H9 (cell line): Measurements from ENCODE around the gene SERPINE1. TPM values are rescaled to one million over a fixed set of nuclear protein-coding genes. Genes with fewer than 3 reads are reported as not detected.

Source experiments
- DNase-seq: peaks from one replicate; pipeline ENCODE4 v3.0.0-alpha.2; 2017
- H2AFZ ChIP-seq: one replicate; pipeline ENCODE4 v1.6.1; 2013; ENCODE audit warnings: mild to moderate bottlenecking, low read length, control low read depth, moderate library complexity
- H2AK5ac ChIP-seq: 2 replicates; pipeline ENCODE4 v1.6.1; 2013; ENCODE audit warnings: low read length, control low read depth, mixed read lengths; ENCODE audit not compliant: insufficient read length
- H2BK120ac ChIP-seq: one replicate; pipeline ENCODE4 v1.6.1; 2013; ENCODE audit warnings: low read depth, mild to moderate bottlenecking, low read length, control low read depth, inconsistent platforms; ENCODE audit not compliant: poor library complexity, severe bottlenecking
- H2BK12ac ChIP-seq: 2 replicates; pipeline ENCODE4 v1.6.1; 2013; ENCODE audit warnings: low read length, control low read depth, mixed read lengths, low read depth; ENCODE audit not compliant: insufficient read length
- H2BK15ac ChIP-seq: 2 replicates; pipeline ENCODE4 v1.6.1; 2013; ENCODE audit warnings: low read depth, low read length, control low read depth
- H2BK20ac ChIP-seq: one replicate; pipeline ENCODE4 v1.6.1; 2013; ENCODE audit warnings: low read depth, mild to moderate bottlenecking, low read length, control low read depth, inconsistent platforms; ENCODE audit not compliant: poor library complexity, severe bottlenecking
- H2BK5ac ChIP-seq: 2 replicates; pipeline ENCODE4 v1.6.1; 2013; ENCODE audit warnings: low read length, control low read depth, mixed read lengths; ENCODE audit not compliant: insufficient read length
- H3K14ac ChIP-seq: 2 replicates; pipeline ENCODE4 v1.6.1; 2013; ENCODE audit warnings: low read length, control low read depth; ENCODE audit not compliant: insufficient read depth
- H3K18ac ChIP-seq: 2 replicates; pipeline ENCODE4 v1.6.1; 2013; ENCODE audit warnings: low read depth, mild to moderate bottlenecking, mixed read lengths, low read length, control low read depth; ENCODE audit not compliant: insufficient read length
- H3K23ac ChIP-seq: 2 replicates; pipeline ENCODE4 v1.6.1; 2013; ENCODE audit warnings: low read length, control low read depth, mixed read lengths, low read depth; ENCODE audit not compliant: insufficient read length
- H3K23me2 ChIP-seq: 2 replicates; pipeline ENCODE4 v1.6.1; 2013; ENCODE audit warnings: low read depth, mild to moderate bottlenecking, mixed read lengths, low read length, control low read depth; ENCODE audit not compliant: insufficient read length, poor library complexity, severe bottlenecking
- H3K27ac ChIP-seq: 2 replicates; pipeline ENCODE4 v1.5.1; 2013; ENCODE audit warnings: low read length, control low read depth, mixed read lengths, low read depth; ENCODE audit not compliant: insufficient read length
- H3K27me3 ChIP-seq: 2 replicates; pipeline ENCODE4 v1.6.1; 2013; ENCODE audit warnings: low read length, control low read depth, inconsistent platforms; ENCODE audit not compliant: insufficient read depth
- H3K4ac ChIP-seq: 2 replicates; pipeline ENCODE4 v1.6.1; 2013; ENCODE audit warnings: low read depth, mild to moderate bottlenecking, control low read depth, inconsistent platforms, low read length, moderate library complexity
- H3K4me1 ChIP-seq: 2 replicates; pipeline ENCODE4 v1.6.1; 2013; ENCODE audit warnings: low read length, control low read depth, inconsistent platforms; ENCODE audit not compliant: insufficient read depth
- H3K4me2 ChIP-seq: 2 replicates; pipeline ENCODE4 v1.6.1; 2013; ENCODE audit warnings: low read length, control low read depth, mixed read lengths; ENCODE audit not compliant: insufficient read length, insufficient read depth
- H3K56ac ChIP-seq: 2 replicates; pipeline ENCODE4 v1.6.1; 2013; ENCODE audit warnings: low read depth, mild to moderate bottlenecking, mixed read lengths, low read length, control low read depth; ENCODE audit not compliant: insufficient read length
- H3K79me1 ChIP-seq: 2 replicates; pipeline ENCODE4 v1.6.1; 2013; ENCODE audit warnings: low read depth, mild to moderate bottlenecking, moderate library complexity, low read length, control low read depth, inconsistent platforms; ENCODE audit not compliant: insufficient read depth, poor library complexity, severe bottlenecking
- H3K79me2 ChIP-seq: 2 replicates; pipeline ENCODE4 v1.6.1; 2013; ENCODE audit warnings: low read length, control low read depth, inconsistent platforms; ENCODE audit not compliant: insufficient read depth
- H3K9ac ChIP-seq: 2 replicates; pipeline ENCODE4 v1.6.1; 2013; ENCODE audit warnings: low read length, control low read depth, mixed read lengths; ENCODE audit not compliant: insufficient read length; ENCODE audit errors: extremely low read depth
- H3K9me3 ChIP-seq: one replicate; pipeline ENCODE4 v1.6.1; 2013; ENCODE audit warnings: low read depth, low read length, inconsistent platforms; ENCODE audit not compliant: control insufficient read depth
- H3T11ph ChIP-seq: one replicate; pipeline ENCODE4 v1.6.1; 2013; ENCODE audit warnings: mild to moderate bottlenecking, low read length, control low read depth, inconsistent platforms
- H4K20me1 ChIP-seq: one replicate; pipeline ENCODE4 v1.6.1; 2013; ENCODE audit not compliant: control insufficient read depth, insufficient read length, insufficient read depth
- H4K5ac ChIP-seq: 2 replicates; pipeline ENCODE4 v1.6.1; 2013; ENCODE audit warnings: low read depth, mild to moderate bottlenecking, mixed read lengths, low read length, control low read depth; ENCODE audit not compliant: insufficient read length
- H4K8ac ChIP-seq: replicated peaks from 2 replicates; pipeline ENCODE4 v1.6.1; 2013; ENCODE audit warnings: low read length, control low read depth, mixed read lengths, low read depth; ENCODE audit not compliant: insufficient read length
- H4K91ac ChIP-seq: 2 replicates; pipeline ENCODE4 v1.6.1; 2013; ENCODE audit warnings: low read depth, mild to moderate bottlenecking, moderate library complexity, mixed read lengths, low read length, control low read depth; ENCODE audit not compliant: insufficient read length
- H3K27ac Mint-ChIP-seq, 3 experiments: 2 replicates in 2 of 3; 3 replicates in 1 of 3; pipeline ENCODE4 v1.8.0; 2020 to 2021; ENCODE audit warnings: mixed read lengths in 3 of 3, mild to moderate bottlenecking in 1 of 3, moderate library complexity in 1 of 3
- H3K27me3 Mint-ChIP-seq: 2 replicates; pipeline ENCODE4 v1.8.0; 2021; ENCODE audit warnings: low read depth, mild to moderate bottlenecking, moderate library complexity, mixed read lengths
- H3K36me3 Mint-ChIP-seq, 3 experiments: 2 replicates in 2 of 3; 3 replicates in 1 of 3; pipeline ENCODE4 v1.8.0; 2020 to 2021; ENCODE audit warnings: low read depth in 3 of 3, mixed read lengths in 3 of 3; ENCODE audit not compliant: insufficient read depth in 1 of 3
- H3K4me1 Mint-ChIP-seq, 2 experiments: 2 replicates each; pipeline ENCODE4 v1.8.0; 2020; ENCODE audit warnings: mixed read lengths in 2 of 2
- H3K4me3 Mint-ChIP-seq, 2 experiments: 2 replicates in 1 of 2; 3 replicates in 1 of 2; pipeline ENCODE4 v1.8.0; 2020 to 2021; ENCODE audit warnings: mild to moderate bottlenecking in 2 of 2, mixed read lengths in 2 of 2, moderate library complexity in 1 of 2
- H3K9me3 Mint-ChIP-seq, 2 experiments: 2 replicates in 1 of 2; 3 replicates in 1 of 2; pipeline ENCODE4 v1.8.0; 2020; ENCODE audit warnings: mild to moderate bottlenecking in 2 of 2, mixed read lengths in 2 of 2, moderate library complexity in 1 of 2
- CTCF ChIP-seq: fragments of 200-600 bp; sonication (generic); conservative IDR thresholded peaks from 3 replicates; pipeline ENCODE4 v1.8.0; 2021; ENCODE audit warnings: antibody characterized with exemption, mild to moderate bottlenecking
- WGBS: extraction: QIAGEN DNeasy Blood & Tissue Kit; methylation state at CpG from one replicate; pipeline ENCODE4 v1.1.7; 2013; ENCODE audit warnings: missing lambda C conversion rate, low lambda C conversion rate, mixed read lengths; ENCODE audit not compliant: insufficient read length; ENCODE audit errors: extremely low coverage; 5-methylcytosine and 5-hydroxymethylcytosine counted together
- total RNA-seq: library from RNA; stranded (reverse); gene quantifications from 2 replicates; pipeline ENCODE4 v1.2.1, GENCODE V29; 2021

Gene SERPINE1
- total RNA-seq, 1 experiment from 2014 or later = 11.5 TPM

GRCh38 chr7:101161692-101162471, 35.0 kb downstream of the SERPINE1 start:
- Histone ChIP-seq H3K23me2 (peaks cover 29% of the 10 kb centered on the region), H3K4me2 (peak overlapping the region; percentile 65), H3K27me3 (no peaks in the 10 kb centered on the region; the same call in 1 of the 2 replicates), H3K79me1 (no peaks in the 10 kb centered on the region), H2BK120ac (no peak overlapping the region), H3T11ph (no peak overlapping the region), H3K9ac (no peak overlapping the region), H3K4me1 (peaks cover 7% of the 10 kb centered on the region; the same call in 1 of the 2 replicates), H3K27ac (no peak overlapping the region), H2AFZ (no peak overlapping the region), H2BK20ac (no peak overlapping the region), H4K91ac (no peak overlapping the region), H3K9me3 (no peaks in the 10 kb centered on the region), H3K14ac (no peak overlapping the region; the same call in 1 of the 2 replicates), H4K8ac (no peak overlapping the region), H3K18ac (no peak overlapping the region), H2BK15ac (no peak overlapping the region), H4K5ac (no peak overlapping the region), H2AK5ac (no peak overlapping the region), H2BK12ac (no peak overlapping the region), H4K20me1 (no peaks in the 10 kb centered on the region), H2BK5ac (no peak overlapping the region), H3K23ac (no peak overlapping the region), H3K4ac (no peak overlapping the region), H3K56ac (no peak overlapping the region), H3K79me2 (no peaks in the 10 kb centered on the region)
- Mint-ChIP-seq H3K36me3 (peaks cover 0 to 21% (median 18%) of the 10 kb centered on the region in 3 experiments; a peak in 4 of 7 replicates), H3K4me1 (peaks cover 39 to 57% of the 10 kb centered on the region in 2 experiments), H3K27me3 (peaks cover 21% of the 10 kb centered on the region), H3K9me3 (no peaks in the 10 kb centered on the region; a peak in 1 of 5 replicates), H3K27ac (peak overlapping the region in 1 of 3 experiments; percentile 92; a peak in 2 of 7 replicates), H3K4me3 (peak overlapping the region; percentile 79 to 87)
- no peak for DNase-seq
- TF ChIP-seq CTCF = no peak
- no CpG with 5 or more reads among the region's 17 CpGs for WGBS
